Common myeloid progenitor, CD34-positive (primary cell): ENCODE results near the gene TNFRSF14. TPM values are rescaled to one million over a fixed set of nuclear protein-coding genes. Genes with fewer than 3 reads are reported as not detected.

ENCODE experiments used
- CTCF ChIA-PET: fragments of 350-600 bp; sonication (Branson Sonifier 250); formaldehyde crosslinking; loops from one replicate; lab custom pipeline; 2021; ENCODE audit warnings: antibody characterized with exemption; lab: Charles Lee
- POLR2A ChIA-PET: fragments of 350-600 bp; sonication (Branson Sonifier 250); formaldehyde crosslinking; loops from one replicate; lab custom pipeline; 2021; ENCODE audit warnings: antibody characterized with exemption; lab: Charles Lee
- DNase-seq, 3 donors: peaks; one replicate each; pipeline versions ENCODE4 v3.0.0 to v3.0.0-alpha.2; 2013
- H3K27ac ChIP-seq, 2 experiments: 1 replicate in 1 of 2; 2 replicates in 1 of 2; pipeline ENCODE4 v1.7.0; 2013; ENCODE audit warnings: inconsistent platforms in 2 of 2, low read length in 2 of 2, mild to moderate bottlenecking in 2 of 2, low read depth in 1 of 2, moderate library complexity in 1 of 2; ENCODE audit not compliant: severe bottlenecking in 2 of 2, insufficient read depth in 1 of 2, poor library complexity in 1 of 2
- H3K27me3 ChIP-seq, 5 experiments: replicated peaks in 2 of 5; 1 replicate in 3 of 5; 2 replicates in 2 of 5; pipeline versions ENCODE4 v1.6.1 to v1.7.0; 2013; ENCODE audit warnings: low read length in 4 of 5, mild to moderate bottlenecking in 2 of 5, moderate library complexity in 2 of 5, inconsistent platforms in 1 of 5; ENCODE audit not compliant: insufficient read depth in 5 of 5, control insufficient read depth in 4 of 5
- H3K36me3 ChIP-seq, 4 experiments: 1 replicate in 2 of 4; 2 replicates in 2 of 4; pipeline versions ENCODE4 v1.6.1 to v1.7.0; 2013; ENCODE audit warnings: low read length in 3 of 4, control low read depth in 1 of 4, mild to moderate bottlenecking in 1 of 4; ENCODE audit not compliant: control insufficient read depth in 4 of 4, insufficient read depth in 4 of 4
- H3K4me1 ChIP-seq, 4 experiments: 1 replicate in 3 of 4; 2 replicates in 1 of 4; pipeline versions ENCODE4 v1.6.1 to v1.7.1; 2013; ENCODE audit warnings: low read length in 3 of 4, mild to moderate bottlenecking in 3 of 4, control low read depth in 1 of 4, inconsistent platforms in 1 of 4, moderate library complexity in 1 of 4; ENCODE audit not compliant: control insufficient read depth in 4 of 4, insufficient read depth in 4 of 4; ENCODE audit errors: control extremely low read depth in 1 of 4
- H3K4me3 ChIP-seq, 7 experiments: 1 replicate in 4 of 7; 2 replicates in 3 of 7; pipeline versions ENCODE4 v1.5.1 to v1.7.0; 2013; ENCODE audit warnings: mild to moderate bottlenecking in 7 of 7, low read length in 6 of 7, moderate library complexity in 6 of 7, inconsistent platforms in 2 of 7, low read depth in 2 of 7, control low read depth in 1 of 7; ENCODE audit not compliant: insufficient read depth in 4 of 7, control insufficient read depth in 1 of 7; ENCODE audit errors: extremely low read depth in 1 of 7
- H3K9me3 ChIP-seq, 5 experiments: 1 replicate in 4 of 5; 2 replicates in 1 of 5; pipeline versions ENCODE4 v1.6.1 to v1.7.1; 2013; ENCODE audit warnings: low read length in 4 of 5, mild to moderate bottlenecking in 2 of 5, inconsistent platforms in 1 of 5, low read depth in 1 of 5, moderate library complexity in 1 of 5; ENCODE audit not compliant: control insufficient read depth in 4 of 5, insufficient read depth in 2 of 5; ENCODE audit errors: control extremely low read depth in 1 of 5
- WGBS: methylation state at CpG from one replicate; pipeline ENCODE4 v1.1.5; 2013; ENCODE audit not compliant: insufficient coverage; 5-methylcytosine and 5-hydroxymethylcytosine counted together
- polyA plus RNA-seq: library from polyadenylated mRNA; unstranded; fragments of 120-200 nt; gene quantifications from one replicate; pipeline ENCODE4 v1.2.1, GENCODE V29; 2013

TNFRSF14 gene
- 51.4 TPM for polyA plus RNA-seq

- Histone ChIP-seq H3K9me3 (no peaks in the 10 kb centered on the region), H3K27me3 (no peaks in the 10 kb centered on the region), H3K4me3 (peak within 1 kb of the TSS; percentile 37 to 89 (median 80)), H3K4me1 (peaks cover 0 to 52% (median 44%) of the 10 kb centered on the region in 4 experiments), H3K27ac (peak within 1 kb of the TSS; percentile 72 to 89), H3K36me3 (peaks cover 0 to 25% (median 15%) of the 10 kb centered on the region in 4 experiments)
- ChIA-PET CTCF (interaction anchor here (0.5 to 2.5 kb wide), 11 partner anchors 9 to 122 kb away, joined by 3 to 30 read pairs (median 3); partner anchors contain the start of gene PANK4), POLR2A (interaction anchor here (0.6 to 3.3 kb wide), 8 partner anchors 9 to 255 kb away, joined by 3 to 51 read pairs (median 3); partner anchors contain the start of gene PRXL2B)
- 0% methylated on average over 13 of the region's 16 CpGs for WGBS
- DNase-seq, result peak; percentile 81 to 95 (median 92)
Measured at GRCh38 chr1:2556277-2556677, at the start of gene TNFRSF14. Gene TNFRSF14 (plus strand): TSS chr1:2556371. CDS start chr1:2556665, 294 bp downstream.

- Histone ChIP-seq H3K4me3 (no peak overlapping the region), H3K4me1 (peaks cover 0 to 5% (median 2%) of the 10 kb centered on the region in 4 experiments), H3K27ac (no peak overlapping the region), H3K9me3 (no peaks in the 10 kb centered on the region), H3K27me3 (peaks cover 0 to 19% (median 0%) of the 10 kb centered on the region in 5 experiments), H3K36me3 (peaks cover 2 to 51% (median 31%) of the 10 kb centered on the region in 4 experiments)
- CTCF ChIA-PET, result no interaction called here
- POLR2A ChIA-PET, result no interaction called here
- DNase-seq, result no peak
- 91% methylated on average over 15 of the region's 15 CpGs for WGBS
Measured at GRCh38 chr1:2506901-2507565, 49.1 kb upstream of the TNFRSF14 start.

GRCh38 chr1:2507744-2508155 is 48.4 kb upstream of the TNFRSF14 start:
- Histone ChIP-seq H3K27me3 (peaks cover 0 to 18% (median 0%) of the 10 kb centered on the region in 5 experiments), H3K27ac (no peak overlapping the region), H3K36me3 (peaks cover 2 to 57% (median 35%) of the 10 kb centered on the region in 4 experiments), H3K4me1 (peaks cover 0 to 5% (median 2%) of the 10 kb centered on the region in 4 experiments), H3K4me3 (no peak overlapping the region), H3K9me3 (no peaks in the 10 kb centered on the region)
- DNase-seq, result no peak
- ChIA-PET POLR2A (no interaction called here), CTCF (no interaction called here)
- WGBS, result 97% methylated on average over 5 of the region's 6 CpGs

- H3K27me3 ChIP-seq, result peaks cover 0 to 14% (median 0%) of the 10 kb centered on the region in 5 experiments
- CTCF ChIA-PET, result interaction anchor here (0.6 kb wide), 1 partner anchor 10 kb away, joined by 3 read pairs; no protein-coding TSS in a partner anchor
- POLR2A ChIA-PET, result no interaction called here
- WGBS, result 93% methylated on average over 17 of the region's 24 CpGs
- peaks cover 0 to 5% (median 2%) of the 10 kb centered on the region in 4 experiments for H3K4me1 ChIP-seq
- no peak overlapping the region for H3K27ac ChIP-seq
- no peak overlapping the region for H3K4me3 ChIP-seq
- no peaks in the 10 kb centered on the region for H3K9me3 ChIP-seq
- no peak for DNase-seq
- H3K36me3 ChIP-seq, result peaks cover 2 to 61% (median 39%) of the 10 kb centered on the region in 4 experiments
Measured at GRCh38 chr1:2508180-2508579, 48.0 kb upstream of the TNFRSF14 start.

- CTCF ChIA-PET, result interaction anchor here (0.6 kb wide), 1 partner anchor 11 kb away, joined by 3 read pairs; no protein-coding TSS in a partner anchor
Measured at GRCh38 chr1:2508751-2509150, 47.4 kb upstream of the TNFRSF14 start.

GRCh38 chr1:2509589-2509988 is 46.6 kb upstream of the TNFRSF14 start:
- no peak for DNase-seq
- Histone ChIP-seq H3K36me3 (peaks cover 4 to 73% (median 47%) of the 10 kb centered on the region in 4 experiments), H3K4me3 (no peak overlapping the region), H3K9me3 (no peaks in the 10 kb centered on the region), H3K4me1 (peaks cover 0 to 5% (median 2%) of the 10 kb centered on the region in 4 experiments), H3K27ac (no peak overlapping the region), H3K27me3 (peaks cover 0 to 2% (median 0%) of the 10 kb centered on the region in 5 experiments)
- CTCF ChIA-PET, result interaction anchor here (1.4 kb wide), 1 partner anchor 22 kb away, joined by 3 read pairs; no protein-coding TSS in a partner anchor
- WGBS, result 100% methylated on average over 8 of the region's 11 CpGs
- POLR2A ChIA-PET, result no interaction called here

More at GRCh38 chr1:2508751-2509150, 47.4 kb upstream of the TNFRSF14 start:
- H3K36me3 ChIP-seq, result peaks cover 2 to 67% (median 42%) of the 10 kb centered on the region in 4 experiments
- no peak overlapping the region for H3K4me3 ChIP-seq
- H3K27me3 ChIP-seq, result peaks cover 0 to 10% (median 0%) of the 10 kb centered on the region in 5 experiments
- WGBS, result 97% methylated on average over 26 of the region's 29 CpGs
- no peak overlapping the region for H3K27ac ChIP-seq
- DNase-seq, result no peak
- H3K4me1 ChIP-seq, result peaks cover 0 to 5% (median 2%) of the 10 kb centered on the region in 4 experiments
- POLR2A ChIA-PET, result interaction anchor here (0.6 kb wide), 1 partner anchor 32 kb away, joined by 3 read pairs; no protein-coding TSS in a partner anchor
- H3K9me3 ChIP-seq, result no peaks in the 10 kb centered on the region
